ENCODE data around the gene OXGR1.
"Not testable (repeated sequence)": the region's sequence is repeated elsewhere in the genome, so short reads cannot be mapped to it uniquely, and the experiment has no call there.

The OXGR1 gene

GRCh38 chr13:97005625-97006262 is 11.5 kb upstream of the OXGR1 start:
- DNase-seq (ENCODE audit: low read depth in 2 of 2): no peak

GRCh38 chr13:97004886-97005285 is 10.6 kb upstream of the OXGR1 start:
- no peak for DNase-seq (ENCODE audit: low read depth in 2 of 2)

GRCh38 chr13:97004096-97004876 is 10.0 kb upstream of the OXGR1 start:
- DNase-seq (ENCODE audit: low read depth in 2 of 2): no peak

- no peak for DNase-seq (ENCODE audit: low read depth in 2 of 2)
Measured at GRCh38 chr13:97003071-97003470, 8.8 kb upstream of the OXGR1 start.

GRCh38 chr13:97002581-97002980 is 8.3 kb upstream of the OXGR1 start:
- DNase-seq (ENCODE audit: low read depth in 2 of 2): no peak

- DNase-seq (ENCODE audit: low read depth in 2 of 2): no peak
Measured at GRCh38 chr13:97001636-97002035, 7.4 kb upstream of the OXGR1 start.

GRCh38 chr13:97000295-97000925 is 6.1 kb upstream of the OXGR1 start:
- DNase-seq (ENCODE audit: low read depth in 2 of 2): no peak

GRCh38 chr13:96999091-96999490 is 4.8 kb upstream of the OXGR1 start:
- DNase-seq (ENCODE audit: low read depth in 2 of 2): no peak

GRCh38 chr13:96998051-96998450 is 3.8 kb upstream of the OXGR1 start:
- DNase-seq (ENCODE audit: low read depth in 2 of 2): no peak

GRCh38 chr13:96996886-96997285 is 2.6 kb upstream of the OXGR1 start:
- no peak for DNase-seq (ENCODE audit: low read depth in 2 of 2)

GRCh38 chr13:96996107-96996506 is 1.8 kb upstream of the OXGR1 start:
- no peak for DNase-seq (ENCODE audit: low read depth in 2 of 2)

GRCh38 chr13:96994858-96995243 is 575 bp upstream of the OXGR1 start:
- DNase-seq (ENCODE audit: low read depth in 2 of 2): no peak

- no peak for DNase-seq (ENCODE audit: low read depth in 2 of 2)
Measured at GRCh38 chr13:96993634-96994016, 651 bp downstream of the OXGR1 start.

- no peak for DNase-seq (ENCODE audit: low read depth in 2 of 2)
Measured at GRCh38 chr13:96992633-96993032, 1.6 kb downstream of the OXGR1 start.

- DNase-seq (ENCODE audit: low read depth in 2 of 2): no peak
Measured at GRCh38 chr13:96991072-96991471, 3.2 kb downstream of the OXGR1 start.

GRCh38 chr13:96988441-96988840 is 5.8 kb downstream of the OXGR1 start:
- DNase-seq (ENCODE audit: low read depth in 2 of 2): no peak

GRCh38 chr13:96984051-96984508 is 10.2 kb downstream of the OXGR1 start:
- no peak for DNase-seq (ENCODE audit: low read depth in 2 of 2)

- no peak for DNase-seq (ENCODE audit: low read depth in 2 of 2)
Measured at GRCh38 chr13:96982672-96983071, 11.6 kb downstream of the OXGR1 start.

GRCh38 chr13:96979861-96980260 is 14.4 kb downstream of the OXGR1 start:
- DNase-seq (ENCODE audit: low read depth in 2 of 2): not testable (repeated sequence)

- no peak for DNase-seq (ENCODE audit: low read depth in 2 of 2)
Measured at GRCh38 chr13:96968027-96968426, 26.2 kb downstream of the OXGR1 start.

GRCh38 chr13:96967248-96967745 is 27.0 kb downstream of the OXGR1 start:
- DNase-seq (ENCODE audit: low read depth in 2 of 2): no peak

- no peak for DNase-seq (ENCODE audit: low read depth in 2 of 2)
Measured at GRCh38 chr13:96966415-96967102, 27.7 kb downstream of the OXGR1 start.

Data from stimulated activated CD4-positive, alpha-beta T cell treated with anti-CD3 and anti-CD28 coated beads, Interleukin-4, amount 100 ng/mL, for 48 hours (primary cell).